OCI-LY3 (cell line): ENCODE measurements around the gene TMPRSS5.

Source experiments
- CTCF ChIP-seq: fragments of 200-600, 300-600 bp; sonication (generic); IDR thresholded peaks from 2 replicates; pipeline ENCODE4 v1.5.1; 2014; ENCODE audit warnings: antibody characterized with exemption, low read length, low read depth
- EZH2phosphoT487 ChIP-seq: fragments of 200-600 bp; shearing (Covaris generic); IDR thresholded peaks from 2 replicates; pipeline ENCODE4 v1.6.1; 2018; ENCODE audit warnings: antibody characterized with exemption, mixed run types, low read depth

- TF ChIP-seq EZH2phosphoT487 (no peak), CTCF (no peak)
Measured at GRCh38 chr11:113675565-113675964, 30.5 kb downstream of the TMPRSS5 start.
